ENCODE results near the gene C11orf71.

- TF ChIP-seq TAF1 (conservative IDR thresholded peaks at IDR 0.05) (no peak), RAD21 (IDR thresholded peaks at IDR 0.05) (no peak)
- TF ChIP-seq, protein P1, sequence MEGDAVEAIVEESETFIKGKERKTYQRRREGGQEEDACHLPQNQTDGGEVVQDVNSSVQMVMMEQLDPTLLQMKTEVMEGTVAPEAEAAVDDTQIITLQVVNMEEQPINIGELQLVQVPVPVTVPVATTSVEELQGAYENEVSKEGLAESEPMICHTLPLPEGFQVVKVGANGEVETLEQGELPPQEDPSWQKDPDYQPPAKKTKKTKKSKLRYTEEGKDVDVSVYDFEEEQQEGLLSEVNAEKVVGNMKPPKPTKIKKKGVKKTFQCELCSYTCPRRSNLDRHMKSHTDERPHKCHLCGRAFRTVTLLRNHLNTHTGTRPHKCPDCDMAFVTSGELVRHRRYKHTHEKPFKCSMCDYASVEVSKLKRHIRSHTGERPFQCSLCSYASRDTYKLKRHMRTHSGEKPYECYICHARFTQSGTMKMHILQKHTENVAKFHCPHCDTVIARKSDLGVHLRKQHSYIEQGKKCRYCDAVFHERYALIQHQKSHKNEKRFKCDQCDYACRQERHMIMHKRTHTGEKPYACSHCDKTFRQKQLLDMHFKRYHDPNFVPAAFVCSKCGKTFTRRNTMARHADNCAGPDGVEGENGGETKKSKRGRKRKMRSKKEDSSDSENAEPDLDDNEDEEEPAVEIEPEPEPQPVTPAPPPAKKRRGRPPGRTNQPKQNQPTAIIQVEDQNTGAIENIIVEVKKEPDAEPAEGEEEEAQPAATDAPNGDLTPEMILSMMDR (IDR thresholded peaks at IDR 0.05; ENCODE audit: low read depth, low read length, missing input control) = no peak
- TF ChIP-seq, protein P2, sequence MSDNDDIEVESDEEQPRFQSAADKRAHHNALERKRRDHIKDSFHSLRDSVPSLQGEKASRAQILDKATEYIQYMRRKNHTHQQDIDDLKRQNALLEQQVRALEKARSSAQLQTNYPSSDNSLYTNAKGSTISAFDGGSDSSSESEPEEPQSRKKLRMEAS (IDR thresholded peaks at IDR 0.05) = no peak
Measured at GRCh38 chr11:114412946-114413345, 12.6 kb upstream of the C11orf71 start.
